ENCODE measurements around the gene THNSL1.
A peak's percentile ranks its signal among the peaks of the same experiment; 100 is the strongest.

The THNSL1 gene

GRCh38 chr10:25014579-25014978 is 1.8 kb upstream of the THNSL1 start:
- FAIRE-seq: no peak

- FAIRE-seq: no peak
Measured at GRCh38 chr10:25015828-25016375, 510 bp upstream of the THNSL1 start, which contains the start of gene ENKUR. TSS of gene ENKUR (minus strand) at chr10:25016158. CDS start at chr10:25015936, 222 bp downstream.

DNA sequence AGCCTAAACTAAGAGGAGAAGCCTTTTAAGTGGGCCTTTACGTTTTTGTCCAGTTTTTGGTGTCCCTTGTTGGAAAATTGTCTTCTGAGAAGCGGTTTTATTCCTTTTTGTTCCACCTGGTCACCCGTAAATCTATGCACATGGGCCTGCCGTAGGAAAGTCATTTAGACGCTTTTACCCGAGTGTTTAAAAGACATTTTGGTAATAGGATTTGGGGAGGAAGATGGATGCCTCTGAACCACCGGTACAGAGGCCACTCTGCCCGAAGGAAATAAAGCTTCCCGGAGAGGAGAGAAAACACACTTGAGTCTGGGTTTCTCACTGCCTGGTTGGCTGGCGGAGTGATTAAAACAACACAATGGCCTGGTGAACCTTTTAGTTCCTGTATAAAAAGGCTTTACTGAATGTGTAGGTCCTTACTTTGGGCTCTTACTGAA is 760 bp downstream of the THNSL1 start:
- FAIRE-seq: peak; percentile 71

DNA sequence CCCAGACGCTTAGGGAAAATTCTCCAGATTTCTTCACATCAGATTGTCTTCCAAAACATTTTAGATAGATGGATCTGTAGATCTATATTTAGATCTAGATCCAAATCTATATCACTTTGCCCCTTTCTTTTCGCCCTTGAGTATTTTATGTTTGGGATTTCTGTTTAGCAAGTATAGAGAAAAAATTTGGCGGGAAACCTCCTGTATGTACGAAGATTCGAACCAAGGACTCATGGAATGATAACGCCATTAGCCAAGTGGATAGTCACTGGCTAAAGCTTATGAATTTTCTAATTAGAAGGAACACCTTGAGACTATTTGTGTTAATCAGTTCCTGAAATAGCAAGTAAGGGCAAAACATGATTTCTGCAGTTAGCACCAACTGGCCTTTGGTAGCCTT is 1.2 kb downstream of the THNSL1 start:
- peak; percentile 38 for FAIRE-seq

DNA sequence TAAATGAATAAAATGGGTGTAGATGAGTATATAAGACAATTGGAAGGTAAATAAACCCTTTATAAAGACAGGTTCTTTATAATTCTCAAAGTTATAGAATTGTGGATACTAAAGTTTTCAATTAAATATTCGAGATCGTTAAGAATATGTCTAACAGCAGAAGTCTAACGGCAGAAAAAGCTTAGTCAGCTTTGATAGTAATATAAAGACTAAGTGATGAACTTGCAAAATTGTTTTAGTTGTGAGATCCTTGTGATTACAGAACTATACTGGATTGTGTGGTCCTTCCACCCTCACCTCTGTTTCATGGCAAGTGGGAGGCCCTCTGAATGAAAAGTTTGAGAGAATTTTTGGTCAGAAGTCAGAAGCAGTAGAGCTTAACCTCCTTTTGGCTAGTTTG is 2.3 kb downstream of the THNSL1 start:
- no peak for FAIRE-seq

DNA sequence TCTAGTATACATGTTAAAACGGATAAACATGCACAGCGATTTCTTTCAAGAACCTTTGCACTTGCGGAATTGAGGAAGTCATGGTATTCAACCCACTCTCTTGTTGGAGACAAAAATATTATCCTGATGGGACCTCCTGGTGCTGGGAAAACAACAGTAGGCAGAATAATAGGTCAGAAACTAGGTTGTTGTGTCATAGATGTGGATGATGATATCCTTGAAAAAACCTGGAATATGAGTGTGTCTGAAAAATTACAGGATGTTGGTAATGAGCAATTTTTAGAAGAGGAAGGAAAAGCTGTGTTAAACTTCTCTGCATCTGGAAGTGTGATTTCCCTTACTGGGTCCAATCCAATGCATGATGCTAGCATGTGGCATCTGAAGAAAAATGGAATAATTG is 6.9 kb downstream of the THNSL1 start:
- FAIRE-seq: no peak

- FAIRE-seq: no peak
Measured at GRCh38 chr10:25024528-25024927, 8.1 kb downstream of the THNSL1 start.

GRCh38 chr10:25026463-25026862 is 10.1 kb downstream of the THNSL1 start:
- FAIRE-seq: peak; percentile 95

GRCh38 chr10:25028711-25029110 is 12.3 kb downstream of the THNSL1 start:
- no peak for FAIRE-seq

GRCh38 chr10:25029519-25029918 is 13.1 kb downstream of the THNSL1 start:
- no peak for FAIRE-seq

DNA sequence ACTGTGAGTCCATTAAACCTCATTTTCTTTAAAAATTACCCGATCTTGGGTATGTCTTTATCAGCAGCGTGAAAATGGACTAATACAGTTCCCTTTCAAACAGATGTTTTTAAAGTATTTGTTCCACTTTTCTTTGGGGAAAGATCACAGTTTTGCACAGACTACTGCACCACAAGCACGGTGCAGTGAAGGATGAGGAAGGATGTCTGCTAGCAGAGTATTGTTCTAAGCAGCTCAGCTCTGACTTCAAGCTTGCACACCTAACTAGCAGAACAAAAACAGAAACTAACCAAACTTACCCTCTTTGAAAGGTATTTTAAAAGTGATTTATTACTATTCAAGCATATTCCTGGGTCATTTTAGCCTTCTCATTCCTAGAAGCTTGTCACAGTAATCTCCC is 20.0 kb downstream of the THNSL1 start:
- no peak for FAIRE-seq

GRCh38 chr10:25038325-25038724 is 21.9 kb downstream of the THNSL1 start:
- FAIRE-seq: no peak

GRCh38 chr10:25039531-25039930 is 23.1 kb downstream of the THNSL1 start:
- FAIRE-seq: no peak

DNA sequence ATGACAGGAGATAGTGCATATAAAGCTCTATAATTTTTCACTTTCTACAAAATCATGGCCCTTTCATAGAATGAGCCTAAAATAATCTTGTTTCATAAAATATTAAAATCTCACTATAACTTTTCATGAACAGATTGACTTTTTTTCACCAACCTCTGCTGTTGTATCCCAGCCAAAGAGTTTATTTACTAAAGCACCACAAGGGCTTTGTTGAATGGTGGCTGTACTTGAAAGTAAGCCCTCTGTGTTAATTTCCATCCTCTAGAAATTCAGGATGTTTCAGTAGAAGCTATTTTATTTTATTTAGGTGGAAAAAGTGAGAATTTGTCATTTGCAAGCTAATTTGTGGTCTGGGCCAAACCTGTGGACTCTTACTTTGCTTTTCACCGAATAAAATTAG is 30.2 kb downstream of the THNSL1 start:
- FAIRE-seq: peak; percentile 41

GRCh38 chr10:25047088-25047487 is 30.7 kb downstream of the THNSL1 start:
- FAIRE-seq: peak; percentile 98

DNA sequence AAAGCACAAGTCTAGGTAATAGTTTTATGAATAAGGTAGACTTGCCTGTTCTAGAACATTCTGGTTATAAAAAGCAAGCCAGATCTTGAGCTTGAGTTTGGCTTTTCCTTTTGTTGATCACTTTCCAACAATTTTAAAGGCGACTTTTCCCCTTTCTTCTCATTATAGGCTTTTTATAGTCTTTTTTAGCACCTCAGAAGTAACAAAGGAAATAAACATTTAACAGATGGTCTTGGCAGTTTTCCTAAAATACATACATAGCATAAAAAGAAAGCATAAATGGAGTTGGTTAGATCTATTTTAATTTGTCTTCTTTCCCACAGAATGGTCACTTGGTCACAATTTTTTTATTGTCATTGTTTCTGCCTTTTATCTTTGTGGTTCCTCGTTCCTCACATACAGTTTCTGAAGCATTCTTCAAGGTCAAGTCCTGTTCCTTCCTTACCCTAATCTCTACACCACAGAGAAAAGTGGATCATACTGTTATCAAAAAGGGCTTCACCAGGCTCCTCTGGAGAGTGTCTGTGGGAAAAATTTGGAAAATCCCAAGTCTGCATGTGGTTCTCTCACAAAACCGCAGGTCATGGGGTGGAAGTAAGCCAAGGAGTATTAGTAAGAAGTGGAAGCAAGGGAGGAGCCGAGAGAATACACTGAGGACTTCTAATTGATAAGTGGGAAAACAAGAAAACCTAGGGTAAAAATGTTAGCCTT is 31.3 kb downstream of the THNSL1 start:
- FAIRE-seq: peak; percentile 84

DNA sequence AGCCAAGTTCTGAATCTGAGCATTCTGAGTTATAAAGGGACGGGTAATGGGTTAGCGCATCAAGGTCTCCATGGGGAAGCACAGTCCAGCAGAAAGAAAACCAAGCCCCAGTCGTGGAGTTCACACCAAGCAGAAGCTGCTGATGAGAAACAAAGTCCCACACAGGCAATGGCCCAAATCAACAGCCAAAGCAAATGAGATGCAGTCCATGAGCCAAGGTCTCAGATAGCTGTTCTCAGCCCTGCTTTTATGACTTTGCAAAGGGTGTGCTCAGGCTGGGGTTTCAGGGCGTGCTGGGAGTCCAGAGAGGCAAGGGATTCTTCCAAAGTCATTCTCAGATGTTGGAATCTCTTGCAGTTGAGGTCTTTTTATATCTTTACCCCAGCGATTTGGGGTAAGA is 32.0 kb downstream of the THNSL1 start:
- FAIRE-seq: no peak

GRCh38 chr10:25049966-25050365 is 33.6 kb downstream of the THNSL1 start:
- no peak for FAIRE-seq

DNA sequence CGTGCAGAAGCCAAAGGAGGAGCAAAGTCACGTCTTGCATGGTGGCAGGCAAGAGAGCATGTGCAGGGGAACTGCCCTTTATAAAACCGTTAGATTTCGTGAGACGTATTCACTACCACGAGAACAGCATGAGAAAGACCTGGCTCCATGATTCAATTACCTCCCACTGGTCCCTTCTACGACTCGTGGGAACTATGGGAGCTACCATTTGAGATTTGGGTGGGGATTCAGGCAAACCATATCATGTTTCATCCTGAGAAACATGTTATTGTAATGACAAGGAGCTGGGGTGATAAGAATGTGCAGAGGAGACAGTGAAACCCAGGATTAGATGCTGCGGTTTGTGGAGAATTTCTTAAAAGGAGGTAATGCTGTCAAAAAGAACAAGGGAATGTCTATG is 34.0 kb downstream of the THNSL1 start:
- FAIRE-seq: no peak

GRCh38 chr10:25052012-25052411 is 35.6 kb downstream of the THNSL1 start:
- FAIRE-seq: no peak

DNA sequence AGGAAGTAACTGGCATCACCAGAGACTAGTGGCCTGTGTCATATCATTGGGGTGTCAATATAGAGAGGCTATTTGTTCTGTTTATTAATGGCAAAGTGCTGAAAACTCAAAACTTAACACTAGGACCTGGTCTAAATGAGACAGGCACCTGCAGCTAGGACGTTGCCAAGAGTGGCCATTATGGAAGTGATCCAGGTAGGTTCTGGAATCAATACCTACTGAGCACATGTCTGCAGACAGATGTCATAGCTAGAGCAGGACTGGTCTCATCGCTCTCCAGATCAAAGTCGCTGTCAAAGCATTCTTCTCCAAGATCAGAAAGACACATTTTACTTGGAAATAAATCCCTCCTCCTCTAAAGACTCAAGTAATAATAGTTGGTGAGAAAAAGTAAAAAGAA is 40.3 kb downstream of the THNSL1 start:
- no peak for FAIRE-seq

- FAIRE-seq: no peak
Measured at GRCh38 chr10:25057886-25058285, 41.5 kb downstream of the THNSL1 start.

- FAIRE-seq: no peak
Measured at GRCh38 chr10:25059990-25060389, 43.6 kb downstream of the THNSL1 start.

DNA sequence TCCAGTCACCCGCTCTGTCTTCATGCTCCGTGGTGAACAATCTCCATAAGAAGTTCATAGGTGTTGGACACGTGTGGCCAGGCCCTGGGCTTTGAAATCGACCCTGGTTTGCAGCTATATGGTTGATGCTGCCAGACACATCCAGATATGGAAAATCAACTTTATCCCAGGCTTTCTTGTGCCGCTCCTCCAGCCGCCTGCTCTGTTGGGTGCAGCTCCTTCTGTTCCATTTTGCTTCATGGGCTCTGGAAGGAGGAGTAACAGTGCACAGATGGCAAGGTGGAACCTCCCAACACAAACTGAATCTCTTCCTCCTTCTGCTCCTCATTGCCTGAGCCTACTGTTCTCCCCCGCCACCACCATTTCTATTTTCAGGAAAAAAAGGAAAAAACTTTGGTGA is 44.7 kb downstream of the THNSL1 start:
- no peak for FAIRE-seq
